Left ventricle myocardium inferior (tissue), 1 donor: ENCODE measurements around the gene MECP2. TPM values are rescaled to one million over a fixed set of nuclear protein-coding genes. Genes with fewer than 3 reads are reported as not detected.
A peak's percentile ranks its signal among the peaks of the same experiment; 100 is the strongest.

ENCODE experiments used
- DNase-seq: peaks from one replicate; pipeline ENCODE4 v3.0.0-alpha.2; 2020
- H3K27ac ChIP-seq: fragments of 200-600 bp; replicated peaks from 2 replicates; pipeline ENCODE4 v1.8.0; 2021
- H3K27me3 ChIP-seq: fragments of 200-600 bp; 2 replicates; pipeline ENCODE4 v1.8.0; 2021; ENCODE audit warnings: low read depth
- H3K36me3 ChIP-seq: fragments of 200-600 bp; 2 replicates; pipeline ENCODE4 v1.8.0; 2021
- H3K4me1 ChIP-seq: fragments of 200-600 bp; 2 replicates; pipeline ENCODE4 v1.8.0; 2021
- H3K4me3 ChIP-seq: fragments of 200-600 bp; 2 replicates; pipeline ENCODE4 v1.8.0; 2021; ENCODE audit warnings: mild to moderate bottlenecking, moderate library complexity
- H3K9me3 ChIP-seq: fragments of 200-600 bp; replicated peaks from 2 replicates; pipeline ENCODE4 v1.8.0; 2021
- CTCF ChIP-seq: fragments of 200-600 bp; IDR thresholded peaks from 2 replicates; pipeline ENCODE4 v1.8.0; 2021; ENCODE audit warnings: antibody characterized with exemption, mild to moderate bottlenecking, borderline replicate concordance
- intact Hi-C: fragments of 100-400 bp; cut with micrococcal nuclease; formaldehyde crosslinking; loops from one replicate; pipeline ENCODE4 v1.11.0; 2022
- total RNA-seq: library from RNA; stranded (reverse); fragmentation: NEBNext Ultra II Directional; extraction: Animal tissue kit (Norgen Biotek cat#: 25700); gene quantifications from one replicate; pipeline ENCODE4 v1.2.1, GENCODE V29; 2021
- donor health status: DM: no; HTN: yes; CAD: no; lungs with severe emphysema.

The MECP2 gene
- total RNA-seq, 1 donor from 2014 or later: 28.3 TPM

GRCh38 chrX:154140206-154140605 is 42.7 kb upstream of the MECP2 start:
- no peak overlapping the region for H3K4me3 ChIP-seq
- TF ChIP-seq CTCF: no peak
- no peaks in the 10 kb centered on the region for H3K36me3 ChIP-seq
- no peaks in the 10 kb centered on the region for H3K9me3 ChIP-seq
- no peak overlapping the region for H3K27ac ChIP-seq
- intact Hi-C loops: no loop called here
- no peaks in the 10 kb centered on the region for H3K27me3 ChIP-seq
- H3K4me1 ChIP-seq: peaks cover 10% of the 10 kb centered on the region
- DNase-seq: no peak

GRCh38 chrX:154138857-154139256 is 41.3 kb upstream of the MECP2 start:
- H3K36me3 ChIP-seq: no peaks in the 10 kb centered on the region
- intact Hi-C loops: no loop called here
- TF ChIP-seq CTCF: no peak
- H3K27me3 ChIP-seq: no peaks in the 10 kb centered on the region
- H3K27ac ChIP-seq: no peak overlapping the region
- no peak for DNase-seq
- no peaks in the 10 kb centered on the region for H3K9me3 ChIP-seq
- peaks cover 10% of the 10 kb centered on the region for H3K4me1 ChIP-seq
- no peak overlapping the region for H3K4me3 ChIP-seq

GRCh38 chrX:154136627-154137161 is 39.2 kb upstream of the MECP2 start:
- TF ChIP-seq CTCF: peak; percentile 81
- intact Hi-C loops: no loop called here
- H3K4me1 ChIP-seq: peaks cover 10% of the 10 kb centered on the region
- peak; percentile 64 for DNase-seq
- no peaks in the 10 kb centered on the region for H3K36me3 ChIP-seq
- peak overlapping the region; percentile 51 for H3K27ac ChIP-seq
- no peaks in the 10 kb centered on the region for H3K9me3 ChIP-seq
- H3K27me3 ChIP-seq: no peaks in the 10 kb centered on the region
- H3K4me3 ChIP-seq: peak overlapping the region; percentile 58

GRCh38 chrX:154135458-154136229 is 38.1 kb upstream of the MECP2 start:
- intact Hi-C loops: no loop called here
- Histone ChIP-seq H3K27me3 (no peaks in the 10 kb centered on the region), H3K36me3 (no peaks in the 10 kb centered on the region), H3K27ac (no peak overlapping the region), H3K4me3 (no peak overlapping the region), H3K4me1 (peaks cover 10% of the 10 kb centered on the region), H3K9me3 (no peaks in the 10 kb centered on the region)
- no peak for DNase-seq
- no peak for TF ChIP-seq CTCF

- Histone ChIP-seq H3K9me3 (no peaks in the 10 kb centered on the region), H3K4me3 (no peak overlapping the region), H3K27ac (no peak overlapping the region), H3K36me3 (no peaks in the 10 kb centered on the region), H3K4me1 (peaks cover 10% of the 10 kb centered on the region), H3K27me3 (no peaks in the 10 kb centered on the region)
- TF ChIP-seq CTCF: no peak
- no peak for DNase-seq
- intact Hi-C loops: no loop called here
These were observed 34.8 kb upstream of the MECP2 start for GRCh38 chrX:154132366-154132765.
